Endothelial cell of umbilical vein (primary cell): Measurements from ENCODE around the gene CNR2. TPM values are rescaled to one million over a fixed set of nuclear protein-coding genes. Genes with fewer than 3 reads are reported as not detected.

ENCODE experiments used
- BruUV-seq: library from RNA; stranded (reverse); fragments of 400-500 nt; replicated peaks from 2 replicates; lab custom pipeline; 2021; lab: Mats Ljungman, UMichigan
- CTCF ChIA-PET: fragments of 300-600, 350-600 bp; sonication (Branson Sonifier 250); formaldehyde crosslinking; loops from one replicate; lab custom pipeline; 2021; ENCODE audit warnings: antibody characterized with exemption, inconsistent platforms; lab: Charles Lee
- POLR2A ChIA-PET: fragments of 300-600, 350-600 bp; sonication (Branson Sonifier 250); formaldehyde crosslinking; loops from one replicate; lab custom pipeline; 2021; ENCODE audit warnings: antibody characterized with exemption, inconsistent platforms; lab: Charles Lee
- DNase-seq: peaks from one replicate; pipeline ENCODE4 v3.0.0-alpha.2; 2011; ENCODE audit warnings: low read depth, low spot score
- FAIRE-seq: peaks from 2 replicates; lab custom pipeline; 2011; peaks lifted over from hg19 to GRCh38; lab: Jason Lieb, UNC
- H2AFZ ChIP-seq: 2 replicates; pipeline ENCODE4 v1.6.0; 2012; ENCODE audit warnings: low read depth, low read length, control low read depth, inconsistent platforms
- H3K27ac ChIP-seq: 2 replicates; pipeline ENCODE4 v1.5.1; 2011; ENCODE audit warnings: low read depth, mild to moderate bottlenecking, control low read depth, low read length, moderate library complexity; ENCODE audit not compliant: insufficient read depth
- H3K27me3 ChIP-seq, 2 experiments: 2 replicates each; pipeline versions ENCODE4 v1.6.0 to v1.6.1; 2011; ENCODE audit warnings: low read length in 2 of 2, mixed read lengths in 1 of 2; ENCODE audit not compliant: control insufficient read depth in 2 of 2, insufficient read depth in 2 of 2
- H3K36me3 ChIP-seq, 2 experiments: 2 replicates in 1 of 2; 3 replicates in 1 of 2; pipeline ENCODE4 v1.5.1; 2011; ENCODE audit warnings: low read length in 2 of 2, mild to moderate bottlenecking in 1 of 2, moderate library complexity in 1 of 2; ENCODE audit not compliant: control insufficient read depth in 2 of 2, insufficient read depth in 2 of 2; ENCODE audit errors: extremely low read depth in 1 of 2
- H3K4me1 ChIP-seq: 3 replicates; pipeline ENCODE4 v1.5.1; 2011; ENCODE audit warnings: mild to moderate bottlenecking, low read length; ENCODE audit not compliant: control insufficient read depth, insufficient read depth; ENCODE audit errors: extremely low read depth
- H3K4me2 ChIP-seq: 2 replicates; pipeline ENCODE4 v1.6.1; 2011; ENCODE audit warnings: low read length, control low read depth, mixed read lengths; ENCODE audit not compliant: insufficient read depth
- H3K4me3 ChIP-seq, 3 experiments: fragments of 200-600 bp in 1 of 3; sonication (generic), shearing (Covaris generic) in 1 of 3; replicated peaks in 1 of 3; 2 replicates each; pipeline ENCODE4 v1.5.1; 2011 to 2016; ENCODE audit warnings: control low read depth in 3 of 3, low read length in 3 of 3, mild to moderate bottlenecking in 2 of 3, inconsistent platforms in 1 of 3, low read depth in 1 of 3, moderate library complexity in 1 of 3; ENCODE audit not compliant: insufficient read depth in 1 of 3
- H3K79me2 ChIP-seq: 2 replicates; pipeline ENCODE4 v1.6.0; 2012; ENCODE audit warnings: low read length, inconsistent platforms; ENCODE audit not compliant: control insufficient read depth, insufficient read depth
- H3K9ac ChIP-seq: replicated peaks from 2 replicates; pipeline ENCODE3; 2011; ENCODE audit warnings: low read length, control low read depth; ENCODE audit not compliant: insufficient read depth; ENCODE audit errors: extremely low read depth
- H3K9me1 ChIP-seq: replicated peaks from 3 replicates; pipeline ENCODE4 v1.6.0; 2011; ENCODE audit warnings: mild to moderate bottlenecking, low read length; ENCODE audit not compliant: control insufficient read depth, insufficient read depth; ENCODE audit errors: extremely low read depth
- H3K9me3 ChIP-seq: replicated peaks from 2 replicates; pipeline ENCODE4 v1.5.1; 2012; ENCODE audit warnings: low read length, inconsistent platforms; ENCODE audit not compliant: control insufficient read depth, insufficient read depth
- H4K20me1 ChIP-seq: replicated peaks from 2 replicates; pipeline ENCODE3; 2011; ENCODE audit warnings: mild to moderate bottlenecking, low read length; ENCODE audit not compliant: control insufficient read depth, insufficient read depth; ENCODE audit errors: extremely low read depth
- CTCF ChIP-seq, 2 donors: IDR thresholded peaks; 1 replicate in 1 of 2; 2 replicates in 1 of 2; pipeline ENCODE4 v1.5.1; 2011; ENCODE audit warnings: low read length in 2 of 2, mild to moderate bottlenecking in 2 of 2, moderate library complexity in 2 of 2, control low read depth in 1 of 2, inconsistent platforms in 1 of 2, low read depth in 1 of 2; ENCODE audit not compliant: insufficient read depth in 1 of 2; ENCODE audit errors: extremely low read depth in 1 of 2
- EZH2 ChIP-seq: IDR thresholded peaks from 2 replicates; pipeline ENCODE4 v1.6.1; 2012; ENCODE audit warnings: borderline replicate concordance, low read depth, mild to moderate bottlenecking, moderate library complexity, low read length, inconsistent platforms; ENCODE audit not compliant: severe bottlenecking
- MYC ChIP-seq: IDR thresholded peaks from one replicate; pipeline ENCODE4 v1.6.1; 2011; ENCODE audit warnings: mild to moderate bottlenecking, low read depth, low read length
- POLR2AphosphoS5 ChIP-seq: IDR thresholded peaks from 2 replicates; pipeline ENCODE4 v1.6.1; 2012; ENCODE audit warnings: low read depth, mild to moderate bottlenecking, control low read depth, low read length, moderate library complexity; ENCODE audit not compliant: insufficient read depth
- dilution Hi-C: fragments of 300-500 bp; cut with MboI; formaldehyde crosslinking; loops from one replicate; pipeline ENCODE4 v1.15.0; 2019; ENCODE audit warnings: low sequenced_read_pairs; ENCODE audit not compliant: extremely low pct_ligation_motif_present
- intact Hi-C: fragments of 100-400 bp; cut with micrococcal nuclease; formaldehyde crosslinking; loops from one replicate; pipeline ENCODE4 v1.10.0; 2022
- polyA plus RNA-seq, 4 experiments: library from polyadenylated mRNA; depleted of rRNA in 3 of 4; stranded (reverse) in 3 of 4; unstranded in 1 of 4; fragments of >200 nt; gene quantifications; 2 replicates each; pipeline versions ENCODE4 v1.2.1 to v1.2.3, GENCODE V29; 2011 to 2012; ENCODE audit warnings: missing spikeins in 1 of 4
- total RNA-seq: library from RNA; stranded (reverse); gene quantifications from 2 replicates; pipeline ENCODE4 v1.2.3, GENCODE V29; 2021

CNR2 gene
- total and polyA plus RNA-seq, 2 donors (not counting 3 experiments of a cell fraction or from before 2014, with no cell fraction given) = not detected

- CTCF ChIA-PET = interaction anchor here (0.5 to 2.2 kb wide), 8 partner anchors 13 to 177 kb away, joined by 3 to 18 read pairs (median 4); partner anchors contain the start of gene HMGCL
- Histone ChIP-seq H3K79me2 (no peaks in the 10 kb centered on the region), H3K27me3 (peaks cover 4 to 10% of the 10 kb centered on the region in 2 experiments), H3K27ac (no peak within 1 kb of the TSS), H3K4me2 (peak within 1 kb of the TSS; percentile 77), H4K20me1 (no peaks in the 10 kb centered on the region), H3K9ac (peak within 1 kb of the TSS; percentile 18), H2AFZ (peak within 1 kb of the TSS; percentile 97), H3K4me1 (peaks cover 4% of the 10 kb centered on the region), H3K9me1 (no peaks in the 10 kb centered on the region), H3K9me3 (no peaks in the 10 kb centered on the region), H3K36me3 (no peaks in the 10 kb centered on the region), H3K4me3 (peak within 1 kb of the TSS; percentile 49 to 61 (median 52))
- POLR2A ChIA-PET = no interaction called here
- peak; percentile 90 for DNase-seq
- intact Hi-C loops = loop anchor here (1.0 to 2.0 kb wide), 6 partner anchors 27 to 96 kb away; partner anchors contain the start of genes HMGCL and PNRC2
- dilution Hi-C loops = no loop called here
- peak; percentile 84 for FAIRE-seq
- no TSS peak for BruUV-seq
- TF ChIP-seq POLR2AphosphoS5 (no peak), CTCF (IDR thresholded peaks at IDR 0.05; ENCODE audit: extremely low read depth in 1 of 2, insufficient read depth in 1 of 2, low read depth in 1 of 2, low read length in 2 of 2) (peak; percentile 91 to 95)
Measured at GRCh38 chr1:23867895-23868556, 45.1 kb downstream of the CNR2 start, which contains the start of gene FUCA1. TSS of gene FUCA1 (minus strand) at chr1:23868290. CDS start at chr1:23868286, 4 bp downstream.

- no peaks in the 10 kb centered on the region for H3K9me1 ChIP-seq
- H3K9ac ChIP-seq = peak overlapping the region; percentile 18
- peak; percentile 22 for TF ChIP-seq EZH2
- no peak for TF ChIP-seq MYC
- no peaks in the 10 kb centered on the region for H3K79me2 ChIP-seq
- no TSS peak for BruUV-seq
- intact Hi-C loops = no loop called here
- peak overlapping the region; percentile 77 for H3K4me2 ChIP-seq
- no peaks in the 10 kb centered on the region for H4K20me1 ChIP-seq
- H3K9me3 ChIP-seq = no peaks in the 10 kb centered on the region
- peak overlapping the region; percentile 49 to 61 (median 52) for H3K4me3 ChIP-seq
- FAIRE-seq (no peak), DNase-seq (no peak)
- ChIA-PET CTCF (interaction anchor here (0.5 to 2.2 kb wide), 6 partner anchors 12 to 178 kb away, joined by 3 to 18 read pairs (median 4); no protein-coding TSS in a partner anchor), POLR2A (no interaction called here)
- H3K4me1 ChIP-seq = peaks cover 4% of the 10 kb centered on the region
- H3K27ac ChIP-seq = no peak overlapping the region
- H3K36me3 ChIP-seq = no peaks in the 10 kb centered on the region
- dilution Hi-C loops = no loop called here
- H2AFZ ChIP-seq = peak overlapping the region; percentile 97
- H3K27me3 ChIP-seq = peaks cover 4 to 10% of the 10 kb centered on the region in 2 experiments
Measured at GRCh38 chr1:23867542-23867894, 45.6 kb downstream of the CNR2 start.
